ENCODE results near the gene AHNAK. TPM values are rescaled to one million over a fixed set of nuclear protein-coding genes. Genes with fewer than 3 reads are reported as not detected.
"Not testable (repeated sequence)": the region's sequence is repeated elsewhere in the genome, so short reads cannot be mapped to it uniquely, and the experiment has no call there.

The AHNAK gene
- total RNA-seq, 4 donors from 2014 or later, result 1,278 to 2,374 (median 1,866) TPM

DNA sequence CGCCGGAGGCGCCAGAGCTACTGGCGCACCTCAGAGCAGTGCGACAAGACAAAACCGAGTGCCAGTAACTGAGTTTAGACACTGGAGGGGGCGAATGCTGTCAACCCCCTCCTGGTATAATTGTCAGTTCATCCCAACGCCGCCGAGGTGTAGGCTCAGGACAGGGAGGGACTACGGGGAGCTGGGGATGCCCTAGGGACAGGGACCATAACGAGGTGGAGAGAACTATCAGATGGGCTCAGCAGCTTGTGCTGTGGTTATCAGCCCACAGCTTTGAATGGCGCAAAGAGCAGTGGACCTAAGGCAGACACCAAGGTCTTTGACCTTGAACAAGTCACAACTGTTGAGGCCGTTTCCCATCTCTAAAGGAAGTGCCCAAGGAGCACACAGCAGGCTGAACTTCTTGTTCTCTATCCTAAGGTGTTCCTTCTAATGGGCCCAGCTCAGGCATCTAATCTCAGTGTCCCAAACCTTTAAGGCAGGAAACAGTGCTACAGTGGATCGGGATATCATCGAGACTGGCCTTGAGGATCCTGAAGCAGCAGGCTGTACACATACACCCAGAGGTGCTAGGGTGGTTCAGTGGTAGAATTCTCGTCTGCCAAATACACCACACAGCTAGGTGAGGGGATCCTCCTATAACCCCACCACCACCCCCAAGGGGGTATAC lies 45.7 kb upstream of the AHNAK start:
- DNase-seq (ENCODE audit: extremely low spot score), result no peak
- Histone ChIP-seq H3K27me3 (no peaks in the 10 kb centered on the region), H3K27ac (replicated peaks in 1 of 4) (peak overlapping the region; percentile 92 to 97 (median 94)), H3K4me3 (peak overlapping the region; percentile 72 to 93 (median 76)), H3K36me3 (peaks cover 35 to 58% (median 54%) of the 10 kb centered on the region in 4 donors), H3K4me1 (peaks cover 33 to 44% (median 40%) of the 10 kb centered on the region in 4 donors), H3K9me3 (no peaks in the 10 kb centered on the region)
- intact Hi-C loops (cut with DNase I), result loop anchor here (10.0 kb wide), 1 partner anchor 263 kb away; no protein-coding TSS in a partner anchor
- 25% methylated on average over 9 of the region's 17 CpGs for WGBS
- TF ChIP-seq POLR2AphosphoS5 (IDR thresholded peaks at IDR 0.05), result no peak

DNA sequence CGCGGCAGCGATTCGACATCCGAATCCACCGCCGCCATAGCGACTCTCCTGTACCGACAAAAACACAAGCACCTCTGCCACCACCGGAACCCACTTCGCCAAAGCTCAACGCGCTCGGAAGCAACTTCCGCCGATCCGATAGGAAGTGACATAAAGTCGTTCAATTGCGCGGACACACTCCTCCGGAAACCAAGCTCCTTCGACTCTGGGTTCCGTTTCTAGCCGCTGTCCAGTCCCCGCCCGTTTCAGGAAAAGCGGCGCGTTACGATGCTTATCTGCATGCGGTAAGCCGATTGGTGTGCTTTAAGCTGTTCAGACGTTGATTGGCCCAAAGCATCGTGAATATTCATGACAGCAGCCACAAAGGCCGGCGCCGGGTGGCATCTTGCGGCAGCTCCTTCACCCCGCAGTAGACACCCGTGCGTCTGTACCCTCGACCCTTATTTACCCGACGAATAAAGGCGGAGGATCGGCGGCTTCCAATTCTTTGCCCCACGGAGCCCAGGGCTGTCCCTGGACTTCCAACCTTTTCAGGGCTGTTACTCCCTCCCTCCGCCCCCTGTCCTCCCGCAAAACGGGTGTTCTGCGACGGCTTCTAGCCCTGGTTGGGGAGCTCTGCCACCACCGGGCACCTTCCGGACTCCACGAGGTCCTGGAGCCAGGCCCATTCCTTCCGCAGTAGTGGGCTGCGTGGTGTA lies 45.0 kb upstream of the AHNAK start, which contains the start of gene TUT1:
Gene TUT1 (minus strand): TSS at position 76 of the 698 bp plus-strand sequence. CDS start 38 bp downstream, at position 38.
- WGBS, result under 1% methylated on average over 48 of the region's 58 CpGs
- H3K36me3 ChIP-seq, result peaks cover 29 to 58% (median 51%) of the 10 kb centered on the region in 4 donors
- H3K9me3 ChIP-seq, result no peaks in the 10 kb centered on the region
- peaks cover 33 to 42% (median 40%) of the 10 kb centered on the region in 4 donors for H3K4me1 ChIP-seq
- TF ChIP-seq POLR2A (IDR thresholded peaks at IDR 0.05; ENCODE audit: low read depth), result peak; percentile 65
- TF ChIP-seq CTCF (IDR thresholded peaks at IDR 0.05), result peak in 1 of 3 experiments; percentile 4
- TF ChIP-seq POLR2AphosphoS5 (IDR thresholded peaks at IDR 0.05), result peak; percentile 98 to 99
- no peak for TF ChIP-seq EP300 (IDR thresholded peaks at IDR 0.05)
- no peaks in the 10 kb centered on the region for H3K27me3 ChIP-seq
- H3K27ac ChIP-seq (replicated peaks in 1 of 4), result peak within 1 kb of the TSS; percentile 92 to 97 (median 94)
- intact Hi-C loops (cut with DNase I), result loop anchor here (10.0 kb wide), 1 partner anchor 263 kb away; no protein-coding TSS in a partner anchor
- peak; percentile 99 for DNase-seq (ENCODE audit: extremely low spot score)
- H3K4me3 ChIP-seq, result peak within 1 kb of the TSS; percentile 72 to 93 (median 76)

DNA sequence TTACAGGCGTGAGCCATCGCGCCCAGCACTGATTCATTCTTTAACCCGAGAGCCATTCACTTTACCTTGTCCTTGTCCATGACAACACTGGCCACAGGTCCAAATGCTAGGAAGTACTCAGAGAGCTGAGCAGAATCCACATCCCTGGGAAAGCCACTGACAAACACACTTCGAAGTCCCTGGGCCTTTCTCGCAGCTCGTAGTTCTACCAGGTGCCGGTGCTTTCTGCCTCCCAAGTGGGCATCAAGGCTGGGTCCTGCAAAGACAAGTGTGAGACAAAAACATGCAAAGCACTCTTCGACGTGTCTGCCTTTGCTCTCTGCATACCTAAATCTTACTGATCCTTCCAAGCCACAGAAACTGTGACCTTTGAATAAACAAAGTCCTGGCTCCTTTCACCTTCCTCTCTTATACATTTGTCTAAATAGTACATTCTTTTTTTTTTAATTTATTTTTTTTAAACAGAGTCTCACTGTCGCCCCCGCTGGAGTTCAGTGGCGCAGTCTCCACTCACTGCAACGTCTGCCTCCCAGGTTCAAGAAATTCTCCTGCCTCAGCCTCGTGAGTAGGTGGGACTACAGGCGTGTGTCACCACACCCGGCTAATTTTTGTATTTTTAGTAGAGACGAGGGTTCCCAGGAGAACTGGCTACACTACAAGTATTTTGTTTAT lies 42.5 kb upstream of the AHNAK start:
- peaks cover 20 to 55% (median 44%) of the 10 kb centered on the region in 4 donors for H3K36me3 ChIP-seq
- TF ChIP-seq POLR2AphosphoS5 (IDR thresholded peaks at IDR 0.05) (no peak), EP300 (IDR thresholded peaks at IDR 0.05) (no peak), CTCF (IDR thresholded peaks at IDR 0.05) (no peak), POLR2A (IDR thresholded peaks at IDR 0.05; ENCODE audit: low read depth) (no peak)
- intact Hi-C loops (cut with DNase I), result no loop called here
- no peaks in the 10 kb centered on the region for H3K27me3 ChIP-seq
- DNase-seq (ENCODE audit: extremely low spot score), result no peak
- 60% methylated on average over 18 of the region's 18 CpGs for WGBS
- H3K4me1 ChIP-seq, result peaks cover 33 to 41% (median 39%) of the 10 kb centered on the region in 4 donors
- no peak overlapping the region for H3K27ac ChIP-seq (replicated peaks in 1 of 4)
- H3K9me3 ChIP-seq, result no peaks in the 10 kb centered on the region
- no peak overlapping the region for H3K4me3 ChIP-seq

GRCh38 chr11:62585356-62585755 lies 38.8 kb upstream of the AHNAK start:
- H3K9me3 ChIP-seq; H3K4me3 ChIP-seq; DNase-seq (ENCODE audit: extremely low spot score); intact Hi-C loops (cut with DNase I); H3K27me3 ChIP-seq; H3K27ac ChIP-seq (replicated peaks in 1 of 4): not testable (repeated sequence)
- whole genome bisulfite sequencing, result 98% methylated on average over 7 of the region's 7 CpGs
- Histone ChIP-seq H3K36me3 (peaks cover 15 to 77% (median 54%) of the 10 kb centered on the region in 4 donors), H3K4me1 (peaks cover 6 to 12% (median 11%) of the 10 kb centered on the region in 4 donors)

- H3K9me3 ChIP-seq; H3K4me1 ChIP-seq; H3K27me3 ChIP-seq; H3K4me3 ChIP-seq; intact Hi-C loops (cut with DNase I); DNase-seq (ENCODE audit: extremely low spot score); H3K27ac ChIP-seq (replicated peaks in 1 of 4): not testable (repeated sequence)
- H3K36me3 ChIP-seq, result peaks cover 25 to 90% (median 64%) of the 10 kb centered on the region in 4 donors
- 98% methylated on average over 4 of the region's 4 CpGs for WGBS
Measured at GRCh38 chr11:62581735-62582134, 35.1 kb upstream of the AHNAK start.

Measured in esophagus muscularis mucosa (tissue), 4 donors.